Endothelial cell (in vitro differentiated cells): ENCODE results near the gene RING1. TPM values are rescaled to one million over a fixed set of nuclear protein-coding genes. Genes with fewer than 3 reads are reported as not detected.

Experiments used
- DNase-seq: peaks from one replicate; pipeline ENCODE4 v3.0.0; 2021; ENCODE audit warnings: low spot score
- H3K27ac Mint-ChIP-seq: one replicate; pipeline ENCODE4 v1.8.0; 2021; ENCODE audit warnings: mixed read lengths, inconsistent platforms; ENCODE audit not compliant: unreplicated experiment
- H3K27me3 Mint-ChIP-seq: one replicate; pipeline ENCODE4 v1.8.0; 2021; ENCODE audit warnings: mild to moderate bottlenecking, moderate library complexity, mixed read lengths, inconsistent platforms; ENCODE audit not compliant: unreplicated experiment
- H3K36me3 Mint-ChIP-seq: one replicate; pipeline ENCODE4 v1.8.0; 2021; ENCODE audit warnings: mild to moderate bottlenecking, low read depth, mixed read lengths, inconsistent platforms; ENCODE audit not compliant: unreplicated experiment
- H3K4me1 Mint-ChIP-seq: one replicate; pipeline ENCODE4 v1.8.0; 2021; ENCODE audit warnings: mild to moderate bottlenecking, mixed read lengths, inconsistent platforms; ENCODE audit not compliant: unreplicated experiment
- H3K4me3 Mint-ChIP-seq: one replicate; pipeline ENCODE4 v1.8.0; 2021; ENCODE audit warnings: mild to moderate bottlenecking, mixed read lengths, inconsistent platforms; ENCODE audit not compliant: unreplicated experiment
- H3K9me3 Mint-ChIP-seq: one replicate; pipeline ENCODE4 v1.8.0; 2021; ENCODE audit warnings: mixed read lengths, inconsistent platforms; ENCODE audit not compliant: unreplicated experiment
- CTCF ChIP-seq: fragments of 200-600 bp; sonication (generic); IDR thresholded peaks from one replicate; pipeline ENCODE4 v1.5.0; 2021; ENCODE audit warnings: antibody characterized with exemption; ENCODE audit not compliant: unreplicated experiment
- total RNA-seq: library from RNA; stranded (reverse); fragmentation: NEBNext Ultra II Directional; extraction: Animal tissue kit (Norgen Biotek cat#: 25700); gene quantifications from one replicate; pipeline ENCODE4 v1.2.1, GENCODE V29; 2021; ENCODE audit not compliant: unreplicated experiment

RING1 gene
- total RNA-seq, 1 donor from 2014 or later, result 19.6 TPM

GRCh38 chr6:33163540-33163939 is 44.8 kb upstream of the RING1 start:
- no peak overlapping the region for H3K27ac Mint-ChIP-seq
- DNase-seq, result no peak
- H3K4me1 Mint-ChIP-seq, result peaks cover 16% of the 10 kb centered on the region
- H3K36me3 Mint-ChIP-seq, result peaks cover 8% of the 10 kb centered on the region
- H3K27me3 Mint-ChIP-seq, result peaks cover 9% of the 10 kb centered on the region
- no peaks in the 10 kb centered on the region for H3K9me3 Mint-ChIP-seq
- H3K4me3 Mint-ChIP-seq, result no peak overlapping the region
- TF ChIP-seq CTCF, result no peak

GRCh38 chr6:33164176-33164575 is 44.1 kb upstream of the RING1 start:
- H3K4me3 Mint-ChIP-seq, result peak overlapping the region; percentile 39
- H3K27ac Mint-ChIP-seq, result peak overlapping the region; percentile 11
- H3K27me3 Mint-ChIP-seq, result peaks cover 11% of the 10 kb centered on the region
- H3K4me1 Mint-ChIP-seq, result peaks cover 16% of the 10 kb centered on the region
- peaks cover 8% of the 10 kb centered on the region for H3K36me3 Mint-ChIP-seq
- H3K9me3 Mint-ChIP-seq, result no peaks in the 10 kb centered on the region
- TF ChIP-seq CTCF, result no peak
- DNase-seq, result no peak

- no peak for DNase-seq
- peaks cover 12% of the 10 kb centered on the region for H3K27me3 Mint-ChIP-seq
- H3K4me3 Mint-ChIP-seq, result no peak overlapping the region
- TF ChIP-seq CTCF, result no peak
- H3K36me3 Mint-ChIP-seq, result peaks cover 8% of the 10 kb centered on the region
- no peak overlapping the region for H3K27ac Mint-ChIP-seq
- H3K9me3 Mint-ChIP-seq, result no peaks in the 10 kb centered on the region
- H3K4me1 Mint-ChIP-seq, result peaks cover 16% of the 10 kb centered on the region
These were observed 43.5 kb upstream of the RING1 start for GRCh38 chr6:33164665-33165373.

- Mint-ChIP-seq H3K4me1 (peaks cover 16% of the 10 kb centered on the region), H3K27me3 (peaks cover 9% of the 10 kb centered on the region), H3K9me3 (no peaks in the 10 kb centered on the region), H3K36me3 (peaks cover 8% of the 10 kb centered on the region), H3K4me3 (peak overlapping the region; percentile 31), H3K27ac (no peak overlapping the region)
- no peak for TF ChIP-seq CTCF
- no peak for DNase-seq
These were observed 42.6 kb upstream of the RING1 start for GRCh38 chr6:33165581-33166258.

- no peak for TF ChIP-seq CTCF
- Mint-ChIP-seq H3K4me3 (peak overlapping the region; percentile 31), H3K27ac (no peak overlapping the region), H3K36me3 (peaks cover 8% of the 10 kb centered on the region), H3K9me3 (no peaks in the 10 kb centered on the region), H3K27me3 (peaks cover 6% of the 10 kb centered on the region), H3K4me1 (peaks cover 12% of the 10 kb centered on the region)
- no peak for DNase-seq
These were observed 41.9 kb upstream of the RING1 start for GRCh38 chr6:33166363-33166762.
